CD4-positive, CD25-positive, alpha-beta regulatory T cell (primary cell): ENCODE results near the gene EVC2. TPM values are rescaled to one million over a fixed set of nuclear protein-coding genes. Genes with fewer than 3 reads are reported as not detected.

Experiments
- ATAC-seq, 2 donors: fragments of 150-1000 bp; cut with Tn5 transposase; one replicate each; pipeline ENCODE4 v1.10.0; 2021; ENCODE audit warnings: low read depth in 2 of 2, moderate number of reproducible peaks in 2 of 2, moderate library complexity in 1 of 2
- DNase-seq, 3 donors: peaks; one replicate each; pipeline versions ENCODE4 v3.0.0 to v3.0.0-alpha.2; 2012 to 2022; ENCODE audit warnings: mixed read lengths in 1 of 3
- H3K27ac ChIP-seq: one replicate; pipeline ENCODE4 v1.7.0; 2013; ENCODE audit warnings: mild to moderate bottlenecking, low read length; ENCODE audit not compliant: insufficient read depth, poor library complexity, severe bottlenecking
- H3K27me3 ChIP-seq: one replicate; pipeline ENCODE4 v1.7.0; 2013; ENCODE audit warnings: low read length; ENCODE audit not compliant: control insufficient read depth, insufficient read depth
- H3K36me3 ChIP-seq: one replicate; pipeline ENCODE4 v1.7.0; 2013; ENCODE audit warnings: mild to moderate bottlenecking, low read length, moderate library complexity; ENCODE audit not compliant: control insufficient read depth, insufficient read depth
- H3K4me1 ChIP-seq: 2 replicates; pipeline ENCODE4 v1.7.0; 2013; ENCODE audit warnings: mild to moderate bottlenecking, low read length; ENCODE audit not compliant: insufficient read depth, control insufficient read depth, poor library complexity, severe bottlenecking
- H3K4me3 ChIP-seq: one replicate; pipeline ENCODE4 v1.7.0; 2013; ENCODE audit warnings: low read depth, mild to moderate bottlenecking, low read length, moderate library complexity
- H3K9me3 ChIP-seq, 2 experiments: 1 replicate in 1 of 2; 2 replicates in 1 of 2; pipeline ENCODE4 v1.7.0; 2013; ENCODE audit warnings: low read length in 2 of 2, mild to moderate bottlenecking in 1 of 2, moderate library complexity in 1 of 2; ENCODE audit not compliant: control insufficient read depth in 2 of 2
- H3K27ac Mint-ChIP-seq, 3 donors: one replicate each; pipeline ENCODE4 v1.8.0; 2020 to 2022; ENCODE audit warnings: mild to moderate bottlenecking in 3 of 3, mixed read lengths in 3 of 3, moderate library complexity in 2 of 3
- H3K27me3 Mint-ChIP-seq: one replicate; pipeline ENCODE4 v1.8.0; 2022; ENCODE audit warnings: mild to moderate bottlenecking, mixed read lengths
- H3K36me3 Mint-ChIP-seq: one replicate; pipeline ENCODE4 v1.8.0; 2020; ENCODE audit warnings: mixed read lengths
- H3K4me1 Mint-ChIP-seq, 4 donors: one replicate each; pipeline ENCODE4 v1.8.0; 2020 to 2022; ENCODE audit warnings: mixed read lengths in 4 of 4, mild to moderate bottlenecking in 1 of 4
- H3K4me3 Mint-ChIP-seq, 4 donors: one replicate each; pipeline ENCODE4 v1.8.0; 2020 to 2022; ENCODE audit warnings: mild to moderate bottlenecking in 4 of 4, mixed read lengths in 4 of 4, moderate library complexity in 3 of 4
- H3K9me3 Mint-ChIP-seq, 7 donors: one replicate each; pipeline ENCODE4 v1.8.0; 2020 to 2022; ENCODE audit warnings: mixed read lengths in 7 of 7, mild to moderate bottlenecking in 3 of 7, moderate library complexity in 2 of 7
- polyA plus RNA-seq, 4 donors: library from polyadenylated mRNA; unstranded; fragments of 300-500 nt; fragmentation: Illumina TruSeq; gene quantifications; one replicate each; pipeline ENCODE4 v1.2.3, GENCODE V29; 2021
- total RNA-seq: library from RNA; stranded (reverse); gene quantifications from one replicate; pipeline ENCODE4 v1.2.3, GENCODE V29; 2022

Gene EVC2, protein sequence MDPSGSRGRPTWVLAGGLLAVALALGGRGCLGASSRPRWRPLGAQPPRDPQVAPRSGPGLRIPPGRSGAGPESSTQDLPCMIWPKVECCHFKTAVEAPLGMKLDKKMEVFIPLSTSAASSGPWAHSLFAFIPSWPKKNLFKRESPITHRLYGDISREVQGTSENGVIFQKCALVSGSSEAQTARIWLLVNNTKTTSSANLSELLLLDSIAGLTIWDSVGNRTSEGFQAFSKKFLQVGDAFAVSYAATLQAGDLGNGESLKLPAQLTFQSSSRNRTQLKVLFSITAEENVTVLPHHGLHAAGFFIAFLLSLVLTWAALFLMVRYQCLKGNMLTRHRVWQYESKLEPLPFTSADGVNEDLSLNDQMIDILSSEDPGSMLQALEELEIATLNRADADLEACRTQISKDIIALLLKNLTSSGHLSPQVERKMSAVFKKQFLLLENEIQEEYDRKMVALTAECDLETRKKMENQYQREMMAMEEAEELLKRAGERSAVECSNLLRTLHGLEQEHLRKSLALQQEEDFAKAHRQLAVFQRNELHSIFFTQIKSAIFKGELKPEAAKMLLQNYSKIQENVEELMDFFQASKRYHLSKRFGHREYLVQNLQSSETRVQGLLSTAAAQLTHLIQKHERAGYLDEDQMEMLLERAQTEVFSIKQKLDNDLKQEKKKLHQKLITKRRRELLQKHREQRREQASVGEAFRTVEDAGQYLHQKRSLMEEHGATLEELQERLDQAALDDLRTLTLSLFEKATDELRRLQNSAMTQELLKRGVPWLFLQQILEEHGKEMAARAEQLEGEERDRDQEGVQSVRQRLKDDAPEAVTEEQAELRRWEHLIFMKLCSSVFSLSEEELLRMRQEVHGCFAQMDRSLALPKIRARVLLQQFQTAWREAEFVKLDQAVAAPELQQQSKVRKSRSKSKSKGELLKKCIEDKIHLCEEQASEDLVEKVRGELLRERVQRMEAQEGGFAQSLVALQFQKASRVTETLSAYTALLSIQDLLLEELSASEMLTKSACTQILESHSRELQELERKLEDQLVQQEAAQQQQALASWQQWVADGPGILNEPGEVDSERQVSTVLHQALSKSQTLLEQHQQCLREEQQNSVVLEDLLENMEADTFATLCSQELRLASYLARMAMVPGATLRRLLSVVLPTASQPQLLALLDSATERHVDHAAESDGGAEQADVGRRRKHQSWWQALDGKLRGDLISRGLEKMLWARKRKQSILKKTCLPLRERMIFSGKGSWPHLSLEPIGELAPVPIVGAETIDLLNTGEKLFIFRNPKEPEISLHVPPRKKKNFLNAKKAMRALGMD
- total RNA-seq = 3.2 TPM
- polyA plus RNA-seq = 1 to 10 TPM in 1 of 4 donors, under 1 TPM in 3; 0.03 to 1.6 (median 0.60) TPM

DNA sequence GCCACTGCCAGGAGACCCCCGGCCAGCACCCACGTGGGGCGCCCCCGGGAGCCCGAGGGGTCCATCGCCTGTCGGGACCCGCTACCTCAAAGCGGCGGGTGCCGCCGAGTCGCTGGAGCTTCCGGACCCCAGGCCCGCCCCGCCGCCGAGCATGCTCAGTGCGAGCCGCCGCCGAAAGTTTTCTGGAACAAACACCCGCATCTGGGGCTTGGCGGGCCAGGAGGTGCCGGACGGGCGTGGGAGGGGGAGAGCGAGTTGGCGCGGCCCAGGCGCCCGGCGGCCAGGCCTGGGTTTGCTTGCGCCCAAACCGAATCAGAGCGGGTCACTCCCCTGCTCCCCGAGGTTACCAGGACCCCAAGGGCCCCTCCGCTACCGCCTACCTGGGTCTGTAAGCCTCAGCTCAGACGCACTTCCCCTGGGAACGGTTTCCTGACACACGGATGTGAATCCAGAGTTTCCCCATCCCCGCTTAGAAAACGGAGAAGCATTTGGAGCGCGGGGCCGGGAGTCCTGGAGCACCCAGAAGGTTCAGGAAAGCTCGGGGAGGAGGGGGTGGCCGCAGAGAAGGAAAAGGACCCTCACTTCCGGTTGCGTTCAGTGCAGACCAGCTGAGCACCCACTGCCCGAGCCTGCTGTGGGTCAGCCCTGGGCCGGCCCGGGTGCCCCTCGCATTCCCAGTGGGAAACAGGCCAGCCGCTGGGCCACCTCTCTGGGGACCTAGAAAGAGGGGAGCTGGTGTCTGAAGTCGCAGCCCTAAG, at the start of gene EVC2:
TSS of gene EVC2 (minus strand) at position 111 of the 758 bp plus-strand sequence. CDS start at position 65, 46 bp downstream.
- Histone ChIP-seq H3K4me1 (peaks cover 4% of the 10 kb centered on the region), H3K27me3 (peaks cover 12% of the 10 kb centered on the region), H3K9me3 (no peaks in the 10 kb centered on the region), H3K36me3 (no peaks in the 10 kb centered on the region), H3K27ac (no peak within 1 kb of the TSS), H3K4me3 (no peak within 1 kb of the TSS)
- peak in 1 of 2 donors; percentile 22 for ATAC-seq
- H3K36me3 Mint-ChIP-seq = peaks cover 4% of the 10 kb centered on the region
- H3K4me1 Mint-ChIP-seq = peaks cover 0 to 27% (median 14%) of the 10 kb centered on the region in 4 donors
- H3K4me3 Mint-ChIP-seq = peak within 1 kb of the TSS; percentile 35 to 68 (median 62)
- peaks cover 32% of the 10 kb centered on the region for H3K27me3 Mint-ChIP-seq
- peak in 1 of 3 donors; percentile 11 for DNase-seq
- H3K9me3 Mint-ChIP-seq = peaks cover 0 to 11% (median 1%) of the 10 kb centered on the region in 7 donors
- H3K27ac Mint-ChIP-seq = peak within 1 kb of the TSS in 2 of 3 donors; percentile 20 to 24

DNA sequence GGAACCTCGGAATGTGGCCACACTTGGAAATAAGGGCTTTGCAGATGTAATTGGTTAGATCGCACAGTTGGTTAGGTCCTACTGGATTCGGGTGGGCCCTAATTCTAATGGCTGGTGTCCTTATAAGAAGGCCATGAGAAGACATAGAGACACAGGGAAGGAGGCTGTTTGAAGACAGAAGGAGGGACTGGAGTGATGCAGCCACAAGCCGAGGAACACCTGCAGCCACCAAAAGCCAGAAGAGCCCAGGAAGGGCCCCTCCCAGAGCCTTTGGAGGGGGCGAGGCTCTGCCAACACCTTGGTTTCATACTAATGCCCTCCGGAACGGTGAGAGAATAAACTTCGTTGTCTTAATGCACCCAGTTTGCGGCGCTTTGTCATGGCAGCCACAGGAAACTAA, 49.6 kb upstream of the EVC2 start:
- Mint-ChIP-seq H3K27me3 (no peaks in the 10 kb centered on the region), H3K36me3 (no peaks in the 10 kb centered on the region), H3K4me1 (peaks cover 0 to 6% (median 1%) of the 10 kb centered on the region in 4 donors), H3K4me3 (no peak overlapping the region), H3K9me3 (peaks cover 0 to 1% (median 0%) of the 10 kb centered on the region in 7 donors), H3K27ac (peak overlapping the region in 1 of 3 donors; percentile 48)
- Histone ChIP-seq H3K36me3 (no peaks in the 10 kb centered on the region), H3K4me1 (no peaks in the 10 kb centered on the region), H3K27ac (no peak overlapping the region), H3K27me3 (no peaks in the 10 kb centered on the region), H3K9me3 (no peaks in the 10 kb centered on the region), H3K4me3 (no peak overlapping the region)
- no peak for ATAC-seq
- DNase-seq = no peak

DNA sequence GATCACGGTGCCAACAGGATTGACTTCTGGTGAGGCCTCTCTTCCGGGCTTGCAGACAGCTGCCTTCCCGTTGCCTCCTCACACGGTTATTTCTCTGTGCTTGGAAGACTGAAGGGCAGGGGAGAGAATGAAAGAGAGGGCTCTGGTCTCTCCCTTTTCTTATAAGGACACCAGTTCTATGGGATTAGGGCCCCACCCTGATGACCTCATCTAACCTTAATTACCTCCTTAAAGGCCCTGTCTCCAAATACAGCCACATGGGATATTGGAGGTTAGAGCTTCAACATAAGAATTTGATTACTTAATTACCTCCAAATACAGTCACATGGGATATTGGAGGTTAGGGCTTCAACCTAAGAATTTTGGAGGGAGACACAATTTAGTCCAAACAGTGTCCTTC, 49.2 kb upstream of the EVC2 start:
- Histone ChIP-seq H3K27ac (no peak overlapping the region), H3K4me1 (no peaks in the 10 kb centered on the region), H3K36me3 (no peaks in the 10 kb centered on the region), H3K9me3 (no peaks in the 10 kb centered on the region), H3K27me3 (no peaks in the 10 kb centered on the region), H3K4me3 (no peak overlapping the region)
- Mint-ChIP-seq H3K4me3 (no peak overlapping the region), H3K36me3 (no peaks in the 10 kb centered on the region), H3K4me1 (peaks cover 0 to 6% (median 1%) of the 10 kb centered on the region in 4 donors), H3K27ac (no peak overlapping the region), H3K27me3 (no peaks in the 10 kb centered on the region), H3K9me3 (peaks cover 0 to 1% (median 0%) of the 10 kb centered on the region in 7 donors)
- DNase-seq (no peak), ATAC-seq (no peak)

DNA sequence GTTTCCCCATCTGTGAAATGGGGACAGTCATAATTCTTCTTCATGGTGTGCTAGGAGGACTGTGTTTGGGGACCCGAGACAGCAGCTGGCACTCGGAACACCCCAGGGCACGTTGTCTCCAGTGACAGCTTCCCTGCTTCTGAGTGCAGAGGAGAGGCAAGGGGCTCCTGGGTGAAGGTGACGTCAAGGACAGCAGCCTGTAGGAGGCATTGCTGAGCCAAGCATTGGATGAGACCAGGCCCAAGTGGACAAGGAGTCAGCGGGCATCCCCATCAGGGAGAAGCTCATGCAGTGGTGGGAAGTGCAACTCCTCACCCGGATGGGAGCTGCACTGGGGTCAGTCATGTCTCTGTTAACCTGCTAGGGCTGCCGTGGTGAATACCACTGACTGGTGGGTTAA, 48.7 kb upstream of the EVC2 start:
- no peaks in the 10 kb centered on the region for H3K27me3 Mint-ChIP-seq
- H3K4me1 Mint-ChIP-seq = peaks cover 0 to 6% (median 1%) of the 10 kb centered on the region in 4 donors
- no peak overlapping the region for H3K4me3 Mint-ChIP-seq
- H3K9me3 ChIP-seq = no peaks in the 10 kb centered on the region
- no peaks in the 10 kb centered on the region for H3K36me3 ChIP-seq
- H3K36me3 Mint-ChIP-seq = no peaks in the 10 kb centered on the region
- peaks cover 0 to 1% (median 0%) of the 10 kb centered on the region in 7 donors for H3K9me3 Mint-ChIP-seq
- no peak overlapping the region for H3K27ac ChIP-seq
- H3K27ac Mint-ChIP-seq = no peak overlapping the region
- no peak for ATAC-seq
- DNase-seq = no peak
- H3K4me1 ChIP-seq = no peaks in the 10 kb centered on the region
- H3K4me3 ChIP-seq = no peak overlapping the region
- no peaks in the 10 kb centered on the region for H3K27me3 ChIP-seq

DNA sequence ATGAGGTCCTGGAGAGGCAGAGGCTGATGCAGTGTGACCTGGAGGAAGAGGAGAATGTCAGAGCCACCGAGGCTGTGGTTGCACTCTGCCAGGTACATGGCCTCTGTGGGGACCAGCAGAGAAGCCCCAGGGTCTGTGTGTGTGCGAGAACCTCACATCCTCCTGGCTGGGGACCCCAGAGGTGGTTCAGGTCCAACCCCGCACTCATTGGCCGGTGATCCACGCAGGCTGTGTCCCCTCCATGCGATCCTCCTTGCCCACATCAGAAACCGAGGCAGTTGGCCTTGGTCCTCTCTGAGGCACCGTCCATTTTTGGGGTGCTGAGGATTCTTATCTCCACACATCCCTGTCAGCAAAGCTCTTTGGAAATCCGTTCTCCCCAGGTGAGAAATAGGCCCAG, 47.9 kb upstream of the EVC2 start:
- H3K4me1 Mint-ChIP-seq = peaks cover 0 to 6% (median 1%) of the 10 kb centered on the region in 4 donors
- H3K27ac Mint-ChIP-seq = no peak overlapping the region
- no peak overlapping the region for H3K4me3 Mint-ChIP-seq
- Histone ChIP-seq H3K9me3 (no peaks in the 10 kb centered on the region), H3K4me3 (no peak overlapping the region), H3K36me3 (no peaks in the 10 kb centered on the region), H3K27ac (no peak overlapping the region), H3K27me3 (no peaks in the 10 kb centered on the region), H3K4me1 (no peaks in the 10 kb centered on the region)
- DNase-seq = no peak
- no peaks in the 10 kb centered on the region for H3K27me3 Mint-ChIP-seq
- peaks cover 0 to 1% (median 0%) of the 10 kb centered on the region in 7 donors for H3K9me3 Mint-ChIP-seq
- no peaks in the 10 kb centered on the region for H3K36me3 Mint-ChIP-seq
- no peak for ATAC-seq

DNA sequence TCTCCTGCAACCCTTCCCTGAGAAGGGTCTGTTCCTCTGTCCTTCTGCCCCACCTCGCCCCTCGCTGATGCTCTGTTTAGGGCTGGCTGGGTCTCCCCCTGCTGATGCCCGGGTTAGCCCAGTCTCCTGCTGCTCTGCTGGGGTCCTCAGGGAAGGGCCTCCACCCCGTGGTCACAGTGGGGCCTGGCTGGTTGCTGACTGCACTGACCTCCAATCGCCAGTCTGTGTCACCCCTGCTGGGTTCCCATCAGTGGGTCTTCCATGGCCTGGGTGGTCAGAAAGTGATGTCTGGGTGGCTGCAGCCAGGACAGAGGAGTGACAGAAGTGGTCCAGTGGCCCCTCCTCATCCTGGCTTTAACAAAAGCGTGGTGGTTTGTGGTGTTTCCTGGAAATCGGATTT, 47.3 kb upstream of the EVC2 start:
- H3K4me3 Mint-ChIP-seq = no peak overlapping the region
- H3K27ac Mint-ChIP-seq = no peak overlapping the region
- H3K9me3 ChIP-seq = no peaks in the 10 kb centered on the region
- H3K36me3 Mint-ChIP-seq = no peaks in the 10 kb centered on the region
- no peaks in the 10 kb centered on the region for H3K4me1 ChIP-seq
- peaks cover 0 to 6% (median 1%) of the 10 kb centered on the region in 4 donors for H3K4me1 Mint-ChIP-seq
- peaks cover 0 to 1% (median 0%) of the 10 kb centered on the region in 7 donors for H3K9me3 Mint-ChIP-seq
- H3K4me3 ChIP-seq = no peak overlapping the region
- no peak for ATAC-seq
- H3K27me3 Mint-ChIP-seq = no peaks in the 10 kb centered on the region
- no peaks in the 10 kb centered on the region for H3K27me3 ChIP-seq
- DNase-seq = no peak
- H3K27ac ChIP-seq = no peak overlapping the region
- H3K36me3 ChIP-seq = no peaks in the 10 kb centered on the region
